ENCODE results near the gene KCNG2.

KCNG2 gene

GRCh38 chr18:79932907-79933306 is 135.2 kb downstream of the KCNG2 start:
- H3K36me3 ChIP-seq (ENCODE audit: control insufficient read depth in 1 of 2, insufficient read depth in 2 of 2, low read length in 2 of 2) = peaks cover 2 to 4% of the 10 kb centered on the region in 2 experiments
- H4K12ac ChIP-seq (ENCODE audit: low read depth, low read length) = no peak overlapping the region
- peaks cover 6% of the 10 kb centered on the region for H3K9me3 ChIP-seq (ENCODE audit: insufficient read depth, low read depth, low read length)
- no peak overlapping the region for H3K14ac ChIP-seq (ENCODE audit: low read length)
- no peak overlapping the region for H4K91ac ChIP-seq (ENCODE audit: low read depth, low read length)
- no peaks in the 10 kb centered on the region for H3K79me2 ChIP-seq (ENCODE audit: control insufficient read depth, insufficient read depth, low read length, poor library complexity)
- no peak overlapping the region for H3K18ac ChIP-seq (ENCODE audit: low read length)
- H3K27ac ChIP-seq (ENCODE audit: low read depth, low read length) = no peak overlapping the region
- H3K9ac ChIP-seq (ENCODE audit: low read length) = no peak overlapping the region
- H3K4me3 ChIP-seq (ENCODE audit: low read depth, low read length) = no peak overlapping the region
- no peak overlapping the region for H3K4ac ChIP-seq (ENCODE audit: low read depth, low read length)
- no peak overlapping the region for H2AK5ac ChIP-seq (ENCODE audit: low read length)
- no peaks in the 10 kb centered on the region for H3K79me1 ChIP-seq (ENCODE audit: low read length)
- H2AFZ ChIP-seq (ENCODE audit: insufficient read depth, low read length, poor library complexity) = no peak overlapping the region
- peaks cover 0 to 4% of the 10 kb centered on the region in 2 experiments for H3K4me1 ChIP-seq (ENCODE audit: control insufficient read depth in 1 of 2, insufficient read depth in 2 of 2, low read length in 2 of 2)
- WGBS (ENCODE audit: extremely low coverage, insufficient coverage, insufficient read length) = no CpG with 5 or more reads among the region's 3 CpGs
- H4K8ac ChIP-seq (ENCODE audit: low read depth, low read length) = no peak overlapping the region
- no peak overlapping the region for H3K4me2 ChIP-seq (ENCODE audit: low read length)
- no peak overlapping the region for H2BK120ac ChIP-seq (ENCODE audit: insufficient read depth, low read length, poor library complexity)
- H3K23ac ChIP-seq (ENCODE audit: low read length) = no peak overlapping the region
- H2BK5ac ChIP-seq (ENCODE audit: low read depth, low read length, poor library complexity) = no peak overlapping the region
- no peak overlapping the region for H2BK12ac ChIP-seq (ENCODE audit: low read length)
- no peak for DNase-seq
- no peaks in the 10 kb centered on the region for H3K27me3 ChIP-seq (ENCODE audit: insufficient read depth, low read length)

GRCh38 chr18:79933765-79934164 is 136.0 kb downstream of the KCNG2 start:
- Histone ChIP-seq H3K9ac (ENCODE audit: low read length) (no peak overlapping the region), H2AFZ (ENCODE audit: insufficient read depth, low read length, poor library complexity) (no peak overlapping the region), H3K18ac (ENCODE audit: low read length) (no peak overlapping the region), H3K4me2 (ENCODE audit: low read length) (no peak overlapping the region), H3K9me3 (ENCODE audit: insufficient read depth, low read depth, low read length) (peaks cover 4% of the 10 kb centered on the region), H3K14ac (ENCODE audit: low read length) (no peak overlapping the region), H2AK5ac (ENCODE audit: low read length) (no peak overlapping the region), H2BK120ac (ENCODE audit: insufficient read depth, low read length, poor library complexity) (no peak overlapping the region), H3K4me1 (ENCODE audit: control insufficient read depth in 1 of 2, insufficient read depth in 2 of 2, low read length in 2 of 2) (peaks cover 0 to 4% of the 10 kb centered on the region in 2 experiments), H3K79me2 (ENCODE audit: control insufficient read depth, insufficient read depth, low read length, poor library complexity) (no peaks in the 10 kb centered on the region), H3K79me1 (ENCODE audit: low read length) (no peaks in the 10 kb centered on the region), H3K36me3 (ENCODE audit: control insufficient read depth in 1 of 2, insufficient read depth in 2 of 2, low read length in 2 of 2) (peaks cover 2 to 4% of the 10 kb centered on the region in 2 experiments), H4K91ac (ENCODE audit: low read depth, low read length) (no peak overlapping the region), H3K4me3 (ENCODE audit: low read depth, low read length) (no peak overlapping the region), H2BK12ac (ENCODE audit: low read length) (no peak overlapping the region), H4K12ac (ENCODE audit: low read depth, low read length) (no peak overlapping the region), H3K4ac (ENCODE audit: low read depth, low read length) (no peak overlapping the region), H4K8ac (ENCODE audit: low read depth, low read length) (no peak overlapping the region), H3K27me3 (ENCODE audit: insufficient read depth, low read length) (no peaks in the 10 kb centered on the region), H3K23ac (ENCODE audit: low read length) (no peak overlapping the region), H3K27ac (ENCODE audit: low read depth, low read length) (no peak overlapping the region), H2BK5ac (ENCODE audit: low read depth, low read length, poor library complexity) (no peak overlapping the region)
- peak; percentile 82 to 89 for DNase-seq
- WGBS (ENCODE audit: extremely low coverage, insufficient coverage, insufficient read length) = no CpG with 5 or more reads among the region's 10 CpGs

- H2BK12ac ChIP-seq (ENCODE audit: low read length) = no peak overlapping the region
- H3K27me3 ChIP-seq (ENCODE audit: insufficient read depth, low read length) = no peaks in the 10 kb centered on the region
- H2AFZ ChIP-seq (ENCODE audit: insufficient read depth, low read length, poor library complexity) = no peak overlapping the region
- H3K79me2 ChIP-seq (ENCODE audit: control insufficient read depth, insufficient read depth, low read length, poor library complexity) = no peaks in the 10 kb centered on the region
- no CpG with 5 or more reads among the region's 8 CpGs for WGBS (ENCODE audit: extremely low coverage, insufficient coverage, insufficient read length)
- no peak overlapping the region for H3K14ac ChIP-seq (ENCODE audit: low read length)
- H3K27ac ChIP-seq (ENCODE audit: low read depth, low read length) = no peak overlapping the region
- H3K36me3 ChIP-seq (ENCODE audit: control insufficient read depth in 1 of 2, insufficient read depth in 2 of 2, low read length in 2 of 2) = peaks cover 2 to 4% of the 10 kb centered on the region in 2 experiments
- no peak overlapping the region for H4K8ac ChIP-seq (ENCODE audit: low read depth, low read length)
- no peak overlapping the region for H3K18ac ChIP-seq (ENCODE audit: low read length)
- peaks cover 2% of the 10 kb centered on the region for H3K9me3 ChIP-seq (ENCODE audit: insufficient read depth, low read depth, low read length)
- DNase-seq = no peak
- H3K4me2 ChIP-seq (ENCODE audit: low read length) = no peak overlapping the region
- H3K4me3 ChIP-seq (ENCODE audit: low read depth, low read length) = peak overlapping the region; percentile 53
- H4K91ac ChIP-seq (ENCODE audit: low read depth, low read length) = no peak overlapping the region
- H2BK5ac ChIP-seq (ENCODE audit: low read depth, low read length, poor library complexity) = no peak overlapping the region
- no peak overlapping the region for H3K9ac ChIP-seq (ENCODE audit: low read length)
- no peak overlapping the region for H3K4ac ChIP-seq (ENCODE audit: low read depth, low read length)
- no peak overlapping the region for H2BK120ac ChIP-seq (ENCODE audit: insufficient read depth, low read length, poor library complexity)
- no peak overlapping the region for H4K12ac ChIP-seq (ENCODE audit: low read depth, low read length)
- peaks cover 0 to 4% of the 10 kb centered on the region in 2 experiments for H3K4me1 ChIP-seq (ENCODE audit: control insufficient read depth in 1 of 2, insufficient read depth in 2 of 2, low read length in 2 of 2)
- no peak overlapping the region for H3K23ac ChIP-seq (ENCODE audit: low read length)
- H2AK5ac ChIP-seq (ENCODE audit: low read length) = no peak overlapping the region
- no peaks in the 10 kb centered on the region for H3K79me1 ChIP-seq (ENCODE audit: low read length)
These were observed 136.8 kb downstream of the KCNG2 start for GRCh38 chr18:79934311-79935097.

- Histone ChIP-seq H3K36me3 (ENCODE audit: control insufficient read depth in 1 of 2, insufficient read depth in 2 of 2, low read length in 2 of 2) (peaks cover 2 to 4% of the 10 kb centered on the region in 2 experiments), H3K9me3 (ENCODE audit: insufficient read depth, low read depth, low read length) (peaks cover 2% of the 10 kb centered on the region), H3K4me2 (ENCODE audit: low read length) (no peak overlapping the region), H3K14ac (ENCODE audit: low read length) (no peak overlapping the region), H3K27me3 (ENCODE audit: insufficient read depth, low read length) (no peaks in the 10 kb centered on the region), H3K79me2 (ENCODE audit: control insufficient read depth, insufficient read depth, low read length, poor library complexity) (no peaks in the 10 kb centered on the region), H3K9ac (ENCODE audit: low read length) (no peak overlapping the region), H3K27ac (ENCODE audit: low read depth, low read length) (no peak overlapping the region), H3K4me1 (ENCODE audit: control insufficient read depth in 1 of 2, insufficient read depth in 2 of 2, low read length in 2 of 2) (peaks cover 0 to 4% of the 10 kb centered on the region in 2 experiments), H2AK5ac (ENCODE audit: low read length) (no peak overlapping the region), H3K4me3 (ENCODE audit: low read depth, low read length) (no peak overlapping the region), H2BK12ac (ENCODE audit: low read length) (no peak overlapping the region), H2BK5ac (ENCODE audit: low read depth, low read length, poor library complexity) (no peak overlapping the region), H4K8ac (ENCODE audit: low read depth, low read length) (no peak overlapping the region), H3K79me1 (ENCODE audit: low read length) (no peaks in the 10 kb centered on the region), H4K12ac (ENCODE audit: low read depth, low read length) (no peak overlapping the region), H3K18ac (ENCODE audit: low read length) (no peak overlapping the region), H3K4ac (ENCODE audit: low read depth, low read length) (no peak overlapping the region), H2AFZ (ENCODE audit: insufficient read depth, low read length, poor library complexity) (no peak overlapping the region), H4K91ac (ENCODE audit: low read depth, low read length) (no peak overlapping the region), H3K23ac (ENCODE audit: low read length) (no peak overlapping the region), H2BK120ac (ENCODE audit: insufficient read depth, low read length, poor library complexity) (no peak overlapping the region)
- no peak for DNase-seq
- no CpG with 5 or more reads among the region's 5 CpGs for WGBS (ENCODE audit: extremely low coverage, insufficient coverage, insufficient read length)
These were observed 137.4 kb downstream of the KCNG2 start for GRCh38 chr18:79935098-79935480.

Data from trophoblast cell (in vitro differentiated cells and primary cell).